Calu3 (cell line): ENCODE measurements around the gene TRIM47. TPM values are rescaled to one million over a fixed set of nuclear protein-coding genes. Genes with fewer than 3 reads are reported as not detected.
A peak's percentile ranks its signal among the peaks of the same experiment; 100 is the strongest.

ENCODE experiments used
- BruUV-seq: library from RNA; stranded (reverse); fragments of 400-500 nt; replicated peaks from 2 replicates; lab custom pipeline; 2021; lab: Mats Ljungman, UMichigan
- CTCF ChIA-PET: fragments of 300-600 bp; sonication (Branson Sonifier 250); formaldehyde crosslinking; loops from one replicate; lab custom pipeline; 2022; ENCODE audit warnings: antibody characterized with exemption; lab: Charles Lee
- DNase-seq: peaks from one replicate; pipeline ENCODE4 v3.0.0; 2022
- H3K27ac Mint-ChIP-seq: one replicate; pipeline ENCODE4 v1.8.0; 2022; ENCODE audit warnings: mixed read lengths; ENCODE audit not compliant: unreplicated experiment
- H3K27me3 Mint-ChIP-seq: one replicate; pipeline ENCODE4 v1.8.0; 2022; ENCODE audit warnings: mixed read lengths; ENCODE audit not compliant: unreplicated experiment
- H3K36me3 Mint-ChIP-seq: one replicate; pipeline ENCODE4 v1.8.0; 2022; ENCODE audit warnings: mild to moderate bottlenecking, moderate library complexity, mixed read lengths; ENCODE audit not compliant: insufficient read depth, unreplicated experiment
- H3K4me1 Mint-ChIP-seq: one replicate; pipeline ENCODE4 v1.8.0; 2022; ENCODE audit warnings: mild to moderate bottlenecking, low read depth, mixed read lengths; ENCODE audit not compliant: unreplicated experiment
- H3K4me3 Mint-ChIP-seq: one replicate; pipeline ENCODE4 v1.8.0; 2022; ENCODE audit warnings: mild to moderate bottlenecking, low read depth, moderate library complexity, mixed read lengths; ENCODE audit not compliant: unreplicated experiment
- H3K9me3 Mint-ChIP-seq: one replicate; pipeline ENCODE4 v1.8.0; 2022; ENCODE audit warnings: low read depth, mixed read lengths; ENCODE audit not compliant: unreplicated experiment
- intact Hi-C: fragments of 100-400 bp; cut with micrococcal nuclease; formaldehyde crosslinking; loops from one replicate; pipeline ENCODE4 v1.10.0; 2022; ENCODE audit not compliant: unreplicated experiment
- total RNA-seq: library from RNA; stranded (reverse); gene quantifications from 2 replicates; pipeline ENCODE4 v1.2.3, GENCODE V29; 2022
- TF ChIP-seq, protein P1 (sequence below): fragments of 200-600 bp; IDR thresholded peaks from one replicate; pipeline ENCODE4 v1.8.0; 2022; ENCODE audit warnings: antibody characterized with exemption; ENCODE audit not compliant: unreplicated experiment

The TRIM47 gene
- total RNA-seq, 1 experiment from 2014 or later: 54.1 TPM

DNA sequence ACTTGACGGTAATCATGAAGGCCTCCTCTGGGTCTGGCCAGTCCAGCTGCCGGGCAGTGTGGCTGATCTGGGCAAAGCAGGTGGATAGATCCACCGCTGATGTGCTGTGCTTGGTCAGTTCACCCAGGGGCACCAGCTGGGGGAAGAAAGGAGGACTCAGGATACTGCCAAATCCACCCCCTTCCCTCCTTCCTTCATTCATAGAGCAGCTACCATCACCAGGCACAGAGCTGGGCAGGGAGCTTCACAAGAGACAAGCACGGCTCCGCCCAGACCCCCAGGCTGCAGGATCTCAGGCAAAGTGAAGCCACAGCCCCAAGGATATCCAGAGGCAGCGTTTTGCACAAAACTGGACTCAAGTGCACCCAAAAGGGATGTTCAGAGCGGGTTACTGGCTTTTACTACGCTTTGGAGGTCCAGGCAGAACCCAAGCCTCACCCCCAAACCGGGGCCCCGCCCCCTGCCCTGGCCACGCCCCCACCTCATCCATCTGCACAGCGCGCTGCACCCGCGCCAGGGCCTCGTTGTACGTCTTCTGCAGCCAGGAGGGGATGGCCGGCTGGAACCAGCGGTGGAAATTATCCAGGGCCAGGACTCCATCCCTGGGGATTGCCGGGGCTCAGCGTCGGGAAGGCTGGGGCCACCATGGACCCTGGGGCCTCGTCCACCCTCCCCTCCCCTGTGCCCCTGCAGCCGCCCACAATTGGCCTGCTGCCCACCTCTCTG lies 43.3 kb downstream of the TRIM47 start:
- H3K27me3 Mint-ChIP-seq: no peaks in the 10 kb centered on the region

DNA sequence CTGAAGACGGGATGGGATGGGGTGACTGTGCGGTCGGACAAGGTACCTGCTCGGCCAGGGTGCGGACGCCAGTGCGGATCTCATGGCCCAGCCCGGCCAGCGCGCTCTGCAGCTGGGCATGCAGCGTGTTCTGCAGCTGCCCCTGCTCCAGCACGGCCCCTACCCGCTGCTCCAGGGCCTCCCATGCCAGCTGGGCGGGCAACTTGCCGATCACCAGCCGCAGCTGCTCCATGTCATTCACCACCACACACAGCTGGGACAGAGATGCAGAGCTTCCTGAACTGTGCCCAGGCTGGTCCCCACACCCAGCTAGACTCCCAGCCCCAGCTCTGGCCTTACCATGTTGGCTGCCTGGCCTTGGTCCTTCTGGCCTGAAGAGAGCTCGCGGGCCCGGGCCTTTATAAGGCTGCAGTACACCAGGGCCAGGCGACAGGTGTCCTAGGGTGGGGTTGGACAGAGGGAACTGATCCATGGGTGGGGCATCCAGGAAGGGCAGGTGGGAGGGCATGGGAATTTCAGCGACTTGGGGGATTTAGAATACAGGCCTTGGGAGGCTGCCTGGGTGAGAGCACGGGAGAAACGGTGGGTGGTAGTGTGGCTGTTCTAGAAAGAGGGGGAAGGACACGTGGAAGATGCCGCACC lies 44.0 kb downstream of the TRIM47 start:
- intact Hi-C loops: no loop called here
- Mint-ChIP-seq H3K27me3 (no peaks in the 10 kb centered on the region), H3K9me3 (no peaks in the 10 kb centered on the region), H3K27ac (no peak overlapping the region), H3K4me3 (no peak overlapping the region), H3K36me3 (peaks cover 72% of the 10 kb centered on the region), H3K4me1 (no peaks in the 10 kb centered on the region)
- TF ChIP-seq, protein P1, sequence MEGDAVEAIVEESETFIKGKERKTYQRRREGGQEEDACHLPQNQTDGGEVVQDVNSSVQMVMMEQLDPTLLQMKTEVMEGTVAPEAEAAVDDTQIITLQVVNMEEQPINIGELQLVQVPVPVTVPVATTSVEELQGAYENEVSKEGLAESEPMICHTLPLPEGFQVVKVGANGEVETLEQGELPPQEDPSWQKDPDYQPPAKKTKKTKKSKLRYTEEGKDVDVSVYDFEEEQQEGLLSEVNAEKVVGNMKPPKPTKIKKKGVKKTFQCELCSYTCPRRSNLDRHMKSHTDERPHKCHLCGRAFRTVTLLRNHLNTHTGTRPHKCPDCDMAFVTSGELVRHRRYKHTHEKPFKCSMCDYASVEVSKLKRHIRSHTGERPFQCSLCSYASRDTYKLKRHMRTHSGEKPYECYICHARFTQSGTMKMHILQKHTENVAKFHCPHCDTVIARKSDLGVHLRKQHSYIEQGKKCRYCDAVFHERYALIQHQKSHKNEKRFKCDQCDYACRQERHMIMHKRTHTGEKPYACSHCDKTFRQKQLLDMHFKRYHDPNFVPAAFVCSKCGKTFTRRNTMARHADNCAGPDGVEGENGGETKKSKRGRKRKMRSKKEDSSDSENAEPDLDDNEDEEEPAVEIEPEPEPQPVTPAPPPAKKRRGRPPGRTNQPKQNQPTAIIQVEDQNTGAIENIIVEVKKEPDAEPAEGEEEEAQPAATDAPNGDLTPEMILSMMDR: no peak
- CTCF ChIA-PET: no interaction called here
- DNase-seq: no peak
- no TSS peak for BruUV-seq

More for the DNA sequence above, 43.3 kb downstream of the TRIM47 start:
- Mint-ChIP-seq H3K4me1 (no peaks in the 10 kb centered on the region), H3K27ac (no peak overlapping the region), H3K4me3 (no peak overlapping the region), H3K36me3 (peaks cover 71% of the 10 kb centered on the region), H3K9me3 (no peaks in the 10 kb centered on the region)
- intact Hi-C loops: no loop called here
- no peak for DNase-seq
- no TSS peak for BruUV-seq
- CTCF ChIA-PET: no interaction called here
- TF ChIP-seq, protein P1: no peak

DNA sequence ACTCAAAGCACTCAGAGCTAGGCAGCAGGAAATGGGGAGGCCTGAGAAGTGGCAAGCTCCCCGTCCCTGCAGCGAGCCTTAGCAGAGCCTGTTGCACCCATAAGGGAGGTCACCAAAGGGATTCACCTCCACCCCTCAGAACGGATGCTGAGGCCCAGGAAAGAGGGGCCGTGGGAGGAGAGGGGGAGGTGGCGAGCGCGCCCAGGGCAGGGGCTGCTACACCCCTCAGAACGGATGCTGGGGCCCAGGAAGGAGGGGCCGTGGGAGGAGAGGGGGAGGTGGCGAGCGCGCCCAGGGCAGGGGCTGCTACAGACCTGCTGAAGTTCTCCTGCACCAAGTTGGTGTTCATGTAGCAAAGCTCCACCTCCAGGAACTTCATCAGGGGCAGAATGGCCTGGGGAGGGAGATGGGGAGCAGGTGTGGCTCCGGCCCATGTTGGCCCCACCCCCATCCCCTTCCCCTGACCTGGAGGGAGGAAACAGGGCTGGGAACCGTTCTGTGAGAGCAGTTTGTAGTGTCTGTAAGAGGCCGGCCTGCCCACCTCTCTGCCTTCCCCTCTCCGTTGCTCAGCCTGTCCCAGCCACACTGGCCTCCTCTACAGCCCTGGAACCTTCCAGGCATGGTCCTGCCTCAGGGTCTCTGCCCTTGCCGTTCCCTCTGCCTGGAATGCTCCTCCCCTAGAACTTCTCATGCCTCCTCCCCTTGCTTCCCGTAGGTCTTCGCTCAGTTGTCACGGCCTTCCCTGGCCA lies 45.6 kb downstream of the TRIM47 start:
- Mint-ChIP-seq H3K4me1 (no peaks in the 10 kb centered on the region), H3K27me3 (no peaks in the 10 kb centered on the region), H3K36me3 (peaks cover 57% of the 10 kb centered on the region), H3K9me3 (no peaks in the 10 kb centered on the region), H3K4me3 (no peak overlapping the region), H3K27ac (peak overlapping the region; percentile 6)
- TF ChIP-seq, protein P1: no peak
- CTCF ChIA-PET: no interaction called here
- no TSS peak for BruUV-seq
- intact Hi-C loops: no loop called here
- no peak for DNase-seq

DNA sequence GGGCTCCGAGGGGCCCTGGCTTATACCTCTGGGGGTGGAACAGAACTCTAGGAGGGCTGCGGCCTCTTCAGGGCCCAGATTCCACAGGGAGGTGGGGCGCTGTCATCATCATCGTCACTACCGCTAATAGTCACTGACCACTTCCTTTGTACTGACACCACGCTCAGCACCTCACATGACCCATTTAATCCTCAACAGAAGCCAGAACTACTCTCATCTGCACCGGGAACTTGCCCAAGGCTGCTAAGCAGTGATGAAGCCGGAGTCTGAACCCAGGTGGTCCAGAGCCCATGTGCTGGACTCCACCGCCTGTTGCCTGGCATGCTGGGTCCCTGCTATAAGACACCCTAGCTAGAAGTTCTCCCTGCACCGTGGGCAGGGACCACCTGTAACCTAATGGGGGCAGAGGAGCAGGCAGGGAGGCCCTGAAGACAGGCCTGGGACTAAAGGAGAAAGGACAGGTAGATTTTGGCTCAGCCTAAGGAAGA lies 46.2 kb downstream of the TRIM47 start:
- TF ChIP-seq, protein P1: no peak
- Mint-ChIP-seq H3K4me3 (no peak overlapping the region), H3K9me3 (no peaks in the 10 kb centered on the region), H3K27ac (no peak overlapping the region), H3K36me3 (peaks cover 56% of the 10 kb centered on the region), H3K27me3 (no peaks in the 10 kb centered on the region), H3K4me1 (no peaks in the 10 kb centered on the region)
- CTCF ChIA-PET: no interaction called here
- DNase-seq: no peak
- no TSS peak for BruUV-seq
- intact Hi-C loops: no loop called here
